BLaER1 (cell line): ENCODE data around the gene PCSK6.

Experiments
- H3K27ac ChIP-seq: shearing (Covaris generic); formaldehyde crosslinking; 2 replicates; pipeline ENCODE4 v1.8.1; 2022
- H3K27me3 ChIP-seq: shearing (Covaris generic); formaldehyde crosslinking; 2 replicates; pipeline ENCODE4 v1.8.1; 2022
- H3K36me3 ChIP-seq: shearing (Covaris generic); formaldehyde crosslinking; 2 replicates; pipeline ENCODE4 v1.8.1; 2022
- H3K4me1 ChIP-seq: shearing (Covaris generic); formaldehyde crosslinking; 2 replicates; pipeline ENCODE4 v1.8.1; 2022
- H3K4me2 ChIP-seq: shearing (Covaris generic); formaldehyde crosslinking; 2 replicates; pipeline ENCODE4 v1.8.1; 2022
- H3K4me3 ChIP-seq: shearing (Covaris generic); formaldehyde crosslinking; 2 replicates; pipeline ENCODE4 v1.8.1; 2022
- H3K9ac ChIP-seq: shearing (Covaris generic); formaldehyde crosslinking; 2 replicates; pipeline ENCODE4 v1.8.1; 2022
- H3K9me3 ChIP-seq: shearing (Covaris generic); formaldehyde crosslinking; 2 replicates; pipeline ENCODE4 v1.8.1; 2022
- H4K20me1 ChIP-seq: shearing (Covaris generic); formaldehyde crosslinking; 2 replicates; pipeline ENCODE4 v1.8.1; 2022
- Cebpa-rat ChIP-seq: shearing (Covaris generic); IDR thresholded peaks from 2 replicates; pipeline ENCODE4 v1.8.1; 2022

PCSK6 gene

DNA sequence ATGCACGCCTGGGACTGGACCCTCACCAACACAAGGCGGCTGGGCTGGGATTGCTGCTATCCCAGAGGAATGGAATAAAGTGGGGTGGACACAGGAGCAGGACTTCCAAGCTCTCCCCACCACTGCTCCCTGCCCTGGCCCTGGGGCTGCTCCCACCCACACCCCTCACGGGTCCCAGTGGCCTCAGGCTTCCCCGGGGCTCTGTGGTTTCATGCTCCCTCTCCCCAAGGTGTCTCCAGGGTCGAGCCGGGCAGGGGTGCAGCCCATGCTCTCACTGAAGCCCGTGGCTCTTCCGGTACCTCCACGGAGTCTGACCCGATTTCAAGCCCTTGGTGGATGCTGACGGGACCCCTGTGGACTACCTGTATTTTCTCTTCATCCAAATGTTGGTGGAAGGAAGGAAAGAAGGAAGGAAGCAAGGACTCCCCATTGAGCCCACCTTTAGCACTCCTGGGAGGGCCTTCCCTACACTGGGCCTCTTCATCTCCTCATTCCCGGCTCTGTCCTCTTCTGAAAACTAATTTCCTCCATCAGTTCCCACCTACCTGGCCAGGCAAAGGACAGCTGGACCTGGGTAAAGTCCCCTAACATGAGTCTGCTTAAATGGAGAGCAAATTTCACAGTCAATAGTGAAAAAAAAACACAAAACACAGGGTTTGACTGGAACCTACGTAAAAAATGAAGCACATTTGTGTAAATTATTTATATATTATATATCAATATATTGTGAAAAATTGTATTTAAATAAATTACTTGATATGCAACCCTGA, 44.0 kb upstream of the PCSK6 start:
- Histone ChIP-seq H3K4me1 (peaks cover 65% of the 10 kb centered on the region), H3K4me3 (no peak overlapping the region), H3K27me3 (no peaks in the 10 kb centered on the region), H3K4me2 (peak overlapping the region; percentile 60), H3K9me3 (no peaks in the 10 kb centered on the region), H3K36me3 (no peaks in the 10 kb centered on the region), H4K20me1 (no peaks in the 10 kb centered on the region), H3K27ac (no peak overlapping the region), H3K9ac (no peak overlapping the region)
- TF ChIP-seq Cebpa-rat: no peak

DNA sequence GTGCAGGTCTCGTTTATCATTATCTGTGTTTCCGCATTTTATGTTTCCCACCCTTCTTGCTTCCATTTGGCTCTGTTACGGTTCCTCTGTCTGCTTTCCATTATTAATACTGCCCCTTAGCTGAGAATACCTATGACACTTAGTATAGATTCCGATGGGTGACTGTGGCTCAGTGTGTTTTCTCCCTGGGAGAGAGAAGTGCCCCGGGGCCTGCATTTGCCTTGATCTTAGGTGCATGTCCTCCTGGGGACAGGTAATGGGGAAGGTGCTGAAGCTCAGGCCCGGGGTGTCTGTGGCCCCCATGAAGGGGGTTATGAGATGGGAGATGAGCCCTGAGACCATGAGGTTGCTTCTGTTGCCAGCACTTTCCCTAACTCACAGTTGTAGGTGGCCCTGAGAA, 43.4 kb upstream of the PCSK6 start:
- no peak for TF ChIP-seq Cebpa-rat

DNA sequence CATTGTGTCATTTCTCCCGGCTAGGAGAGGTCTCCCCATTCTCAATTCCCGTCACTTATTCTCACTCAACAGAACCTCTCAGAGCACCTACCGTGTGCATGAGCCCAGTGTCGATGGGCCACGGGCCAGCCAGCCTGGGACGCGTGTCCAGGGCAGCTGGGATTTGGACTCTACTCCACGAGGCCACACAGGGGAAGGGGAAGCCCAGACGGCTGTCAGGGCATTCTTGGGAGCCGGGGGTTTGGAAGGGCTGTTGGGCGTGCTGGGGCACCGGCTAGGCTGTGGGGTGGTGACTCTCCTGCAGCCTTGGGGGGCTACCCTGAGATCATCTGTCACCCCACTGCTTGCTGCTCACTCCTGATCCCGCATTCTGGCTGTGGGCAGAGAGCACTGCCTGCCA, 41.7 kb upstream of the PCSK6 start:
- TF ChIP-seq Cebpa-rat: no peak
- Histone ChIP-seq H3K4me1 (peaks cover 65% of the 10 kb centered on the region), H3K27ac (no peak overlapping the region), H3K4me2 (peak overlapping the region; percentile 33), H3K9me3 (no peaks in the 10 kb centered on the region), H3K9ac (no peak overlapping the region), H3K4me3 (no peak overlapping the region), H3K27me3 (no peaks in the 10 kb centered on the region), H4K20me1 (no peaks in the 10 kb centered on the region), H3K36me3 (no peaks in the 10 kb centered on the region)

More for the DNA sequence above, 43.4 kb upstream of the PCSK6 start:
- Histone ChIP-seq H3K36me3 (no peaks in the 10 kb centered on the region), H3K27ac (no peak overlapping the region), H3K4me3 (no peak overlapping the region), H3K27me3 (no peaks in the 10 kb centered on the region), H3K4me2 (peak overlapping the region; percentile 60), H4K20me1 (no peaks in the 10 kb centered on the region), H3K9me3 (no peaks in the 10 kb centered on the region), H3K9ac (no peak overlapping the region), H3K4me1 (peaks cover 65% of the 10 kb centered on the region)

DNA sequence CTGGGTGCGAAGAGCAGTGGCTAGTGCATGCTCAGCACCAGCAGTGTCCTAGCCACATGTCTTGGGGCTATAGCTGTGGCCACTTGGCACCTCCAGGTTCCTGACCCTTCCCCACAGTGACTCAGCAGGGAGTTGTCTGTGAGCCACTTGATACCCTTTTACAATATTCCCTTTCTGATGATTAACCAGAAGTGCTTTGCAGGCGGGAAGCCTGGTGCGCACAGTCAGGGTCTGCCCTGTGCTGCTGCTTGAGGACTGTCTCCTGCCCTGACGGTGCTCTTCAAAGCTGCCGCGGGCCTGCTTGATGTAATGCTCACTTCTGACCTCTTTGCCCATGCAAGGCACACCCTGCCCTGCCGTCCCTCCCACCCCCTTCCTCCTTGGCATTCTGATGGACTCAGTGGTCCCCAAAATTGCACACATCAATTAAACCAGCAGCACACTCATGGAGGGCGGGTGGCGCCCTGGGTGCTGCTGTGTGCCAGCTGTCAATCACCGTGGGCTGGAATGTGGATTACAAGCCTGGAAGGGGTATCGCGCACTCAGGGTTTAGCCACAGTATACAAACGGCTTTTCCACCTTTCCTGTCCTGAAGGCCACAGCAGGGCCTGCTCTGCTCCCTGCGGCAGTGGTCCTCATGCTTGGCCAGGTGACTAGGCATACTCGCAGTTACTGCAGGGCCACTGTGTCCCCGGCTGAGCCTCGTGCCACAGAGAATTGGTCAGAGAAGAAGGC, 40.9 kb upstream of the PCSK6 start:
- H3K36me3 ChIP-seq: no peaks in the 10 kb centered on the region
- H3K4me2 ChIP-seq: peak overlapping the region; percentile 33
- no peaks in the 10 kb centered on the region for H4K20me1 ChIP-seq
- H3K4me3 ChIP-seq: no peak overlapping the region
- no peak overlapping the region for H3K27ac ChIP-seq
- no peaks in the 10 kb centered on the region for H3K27me3 ChIP-seq
- no peak overlapping the region for H3K9ac ChIP-seq
- no peaks in the 10 kb centered on the region for H3K9me3 ChIP-seq
- no peak for TF ChIP-seq Cebpa-rat
- H3K4me1 ChIP-seq: peaks cover 72% of the 10 kb centered on the region

DNA sequence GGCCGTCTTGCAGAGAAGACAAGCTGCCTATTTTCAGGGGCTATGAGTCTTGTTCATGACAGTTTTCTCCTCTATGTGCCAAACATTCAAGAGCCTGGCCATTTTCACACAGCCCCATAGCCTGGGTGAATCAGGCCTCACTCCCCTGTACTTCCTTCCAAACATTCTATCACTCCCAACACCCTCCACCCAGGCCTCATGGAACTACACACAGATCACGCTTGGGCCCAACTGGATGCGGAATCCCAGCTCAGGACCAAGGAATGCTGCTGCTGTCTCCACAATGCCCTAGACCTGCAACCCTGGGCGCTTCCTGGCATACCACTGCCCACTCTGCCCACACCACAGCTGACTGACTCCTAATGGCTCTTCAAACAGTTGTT, 39.4 kb upstream of the PCSK6 start:
- Histone ChIP-seq H3K9me3 (no peaks in the 10 kb centered on the region), H3K9ac (no peak overlapping the region), H4K20me1 (no peaks in the 10 kb centered on the region), H3K4me1 (peaks cover 87% of the 10 kb centered on the region), H3K27ac (0 out of 2 replicates have a peak overlapping the region, but pooled peaks have one; percentile 29), H3K4me2 (peak overlapping the region; percentile 77), H3K4me3 (no peak overlapping the region), H3K27me3 (no peaks in the 10 kb centered on the region), H3K36me3 (no peaks in the 10 kb centered on the region)
- TF ChIP-seq Cebpa-rat: no peak

DNA sequence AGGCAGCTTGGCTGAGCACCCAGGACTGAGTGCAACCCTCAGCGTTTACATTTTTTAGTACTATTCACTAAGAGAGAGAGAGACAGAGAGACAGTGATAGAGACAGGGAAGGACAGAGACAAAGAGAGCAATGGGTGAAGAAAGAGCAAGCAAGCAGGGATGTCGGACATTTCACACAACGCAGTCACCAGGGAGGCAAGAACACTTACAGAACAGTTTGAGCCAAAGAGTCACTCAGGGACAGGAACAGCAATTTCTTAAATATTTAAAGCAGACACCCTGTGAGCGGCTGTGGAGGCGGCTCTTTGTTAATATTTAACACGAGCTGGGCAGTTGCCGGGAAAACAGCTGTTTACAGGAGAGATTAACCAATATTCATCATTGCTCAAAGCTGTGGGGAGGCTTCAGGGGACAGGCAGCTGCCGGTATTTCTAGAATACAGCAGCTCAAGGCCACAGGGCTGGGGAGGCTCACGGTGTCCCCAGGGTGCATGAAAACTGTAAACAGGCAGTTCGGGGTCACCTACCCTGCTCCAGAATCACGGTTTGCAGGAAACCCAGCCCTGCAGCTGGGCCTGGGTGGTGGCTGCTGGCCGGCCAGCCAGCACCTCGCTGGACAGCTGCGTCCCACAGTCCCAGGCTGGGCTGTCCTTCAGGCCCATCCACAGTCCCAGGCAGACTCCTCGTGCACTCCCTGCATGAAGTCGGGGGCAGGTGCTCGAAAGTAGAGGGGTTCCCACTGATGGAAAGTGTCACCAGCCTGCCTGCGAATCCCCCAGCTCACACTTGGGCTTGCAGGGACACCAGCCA, 38.8 kb upstream of the PCSK6 start:
- H3K4me1 ChIP-seq: peaks cover 88% of the 10 kb centered on the region
- no peak overlapping the region for H3K4me3 ChIP-seq
- no peaks in the 10 kb centered on the region for H3K9me3 ChIP-seq
- peak overlapping the region; percentile 29; the same call in 1 of the 2 replicates for H3K27ac ChIP-seq
- H3K27me3 ChIP-seq: no peaks in the 10 kb centered on the region
- no peaks in the 10 kb centered on the region for H3K36me3 ChIP-seq
- H3K4me2 ChIP-seq: peak overlapping the region; percentile 77
- no peak for TF ChIP-seq Cebpa-rat
- no peaks in the 10 kb centered on the region for H4K20me1 ChIP-seq
- H3K9ac ChIP-seq: 0 out of 2 replicates have a peak overlapping the region, but pooled peaks have one; percentile 28

DNA sequence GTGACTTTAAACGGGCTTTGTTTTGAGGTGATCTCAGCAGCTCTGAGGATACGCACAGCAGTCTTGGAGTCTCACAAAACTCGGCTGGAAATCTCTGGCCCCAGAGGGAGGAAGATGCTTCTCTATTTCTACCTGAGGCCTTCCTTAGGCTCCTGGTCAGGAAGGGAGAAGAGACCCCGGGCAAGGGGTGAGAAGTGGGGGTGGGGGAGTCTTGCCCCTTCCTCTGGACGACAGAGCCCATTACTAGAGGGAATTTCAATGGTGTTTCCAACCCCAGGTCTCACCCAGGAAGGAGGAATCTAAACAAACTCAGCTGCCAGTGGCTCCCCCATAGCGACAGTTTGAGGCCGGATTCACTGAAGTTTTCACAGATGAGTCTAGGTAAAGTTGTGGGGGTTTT, 37.4 kb upstream of the PCSK6 start:
- no peak overlapping the region for H3K9ac ChIP-seq
- H3K36me3 ChIP-seq: no peaks in the 10 kb centered on the region
- no peak for TF ChIP-seq Cebpa-rat
- H4K20me1 ChIP-seq: no peaks in the 10 kb centered on the region
- H3K4me1 ChIP-seq: peaks cover 88% of the 10 kb centered on the region
- H3K27ac ChIP-seq: no peak overlapping the region
- no peak overlapping the region for H3K4me3 ChIP-seq
- H3K27me3 ChIP-seq: no peaks in the 10 kb centered on the region
- H3K4me2 ChIP-seq: peak overlapping the region; percentile 77
- no peaks in the 10 kb centered on the region for H3K9me3 ChIP-seq

DNA sequence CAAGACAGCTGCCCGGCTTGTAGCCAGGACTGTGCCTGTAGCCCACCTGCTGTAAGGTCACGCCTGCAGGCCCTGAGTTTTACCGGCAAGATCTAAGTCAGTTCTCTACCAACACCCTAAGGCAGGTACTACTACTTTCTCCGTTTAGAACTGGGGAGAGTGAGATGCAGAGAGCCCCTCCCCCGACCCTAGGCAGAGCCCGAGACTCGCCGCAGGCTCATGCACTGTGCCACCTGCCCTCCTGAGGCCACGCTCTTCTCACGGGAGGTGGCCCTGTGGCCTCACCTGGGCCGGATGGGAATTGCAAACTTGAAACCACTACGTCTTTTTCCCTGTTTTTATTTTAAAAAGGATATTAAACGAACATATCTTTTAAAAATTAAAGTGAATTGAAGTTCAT, 36.9 kb upstream of the PCSK6 start:
- Histone ChIP-seq H4K20me1 (no peaks in the 10 kb centered on the region), H3K27ac (no peak overlapping the region), H3K4me2 (peak overlapping the region; percentile 77), H3K4me3 (no peak overlapping the region), H3K36me3 (no peaks in the 10 kb centered on the region), H3K27me3 (no peaks in the 10 kb centered on the region), H3K9ac (no peak overlapping the region), H3K4me1 (peaks cover 88% of the 10 kb centered on the region), H3K9me3 (no peaks in the 10 kb centered on the region)
- TF ChIP-seq Cebpa-rat: no peak

DNA sequence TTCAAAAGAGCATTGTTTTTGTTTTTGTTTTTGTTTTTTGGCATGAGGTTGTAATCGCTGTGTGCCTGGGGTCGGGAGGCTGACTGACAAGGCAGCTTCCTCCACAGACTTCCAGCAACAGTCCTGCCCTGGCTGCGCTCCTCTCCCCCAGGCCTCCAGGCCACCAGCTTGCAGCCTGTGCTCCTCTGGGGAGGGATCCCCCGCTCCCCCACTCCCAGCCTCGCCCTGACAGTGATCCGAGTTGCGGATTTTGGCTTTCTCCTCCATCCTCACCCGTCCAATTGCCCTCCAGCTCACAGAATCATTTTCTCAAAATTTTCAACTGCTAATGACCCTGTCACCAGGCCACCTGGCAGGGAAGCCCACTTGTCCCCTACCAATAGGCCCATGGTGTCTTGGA, 36.5 kb upstream of the PCSK6 start:
- H3K4me1 ChIP-seq: peaks cover 88% of the 10 kb centered on the region
- TF ChIP-seq Cebpa-rat: no peak
- H4K20me1 ChIP-seq: no peaks in the 10 kb centered on the region
- H3K27ac ChIP-seq: no peak overlapping the region
- no peaks in the 10 kb centered on the region for H3K36me3 ChIP-seq
- H3K27me3 ChIP-seq: no peaks in the 10 kb centered on the region
- H3K4me3 ChIP-seq: no peak overlapping the region
- H3K9ac ChIP-seq: no peak overlapping the region
- H3K4me2 ChIP-seq: peak overlapping the region; percentile 77
- H3K9me3 ChIP-seq: no peaks in the 10 kb centered on the region; the same call in 1 of the 2 replicates
